ENCODE results near the gene NOTCH2. TPM values are rescaled to one million over a fixed set of nuclear protein-coding genes. Genes with fewer than 3 reads are reported as not detected.

NOTCH2 gene
- total RNA-seq, 1 experiment from 2014 or later, result 62.9 TPM

GRCh38 chr1:119968068-119968492 lies 101.4 kb downstream of the NOTCH2 start:
- no peak overlapping the region for H3K4me3 ChIP-seq (replicated peaks in 1 of 2; ENCODE audit: low read depth in 1 of 2, low read length in 2 of 2)
- no peaks in the 10 kb centered on the region for H3K79me2 ChIP-seq (ENCODE audit: insufficient read depth, low read length)
- ChIA-PET RAD21 (ENCODE audit: low non-redundant PET in 1 of 2, low total read pairs in 2 of 2, uncharacterized antibody in 2 of 2, unreplicated experiment in 2 of 2) (no interaction called here), POLR2A (interaction anchor here (1.1 kb wide), 1 partner anchor 19 kb away, joined by 3 read pairs; no protein-coding TSS in a partner anchor), CTCF (interaction anchor here (0.6 to 1.5 kb wide), 5 partner anchors 8 to 20 kb away, joined by 3 to 6 read pairs (median 3); no protein-coding TSS in a partner anchor)
- no peaks in the 10 kb centered on the region for H3K9me3 ChIP-seq (ENCODE audit: control insufficient read depth in 1 of 2, insufficient read depth in 1 of 2, low read depth in 1 of 2, low read length in 2 of 2)
- BruUV-seq (replicated peaks), result no TSS peak
- H4K20me1 ChIP-seq (ENCODE audit: insufficient read depth), result no peaks in the 10 kb centered on the region
- no peaks in the 10 kb centered on the region for H3K9me2 ChIP-seq (ENCODE audit: insufficient read depth)
- no peak overlapping the region for H2AFZ ChIP-seq (ENCODE audit: low read depth, low read length, poor library complexity, severe bottlenecking)
- H3K4me1 ChIP-seq (ENCODE audit: control insufficient read depth in 1 of 2, insufficient read depth in 2 of 2, low read length in 2 of 2), result peaks cover 0 to 3% of the 10 kb centered on the region in 2 experiments; a peak in 1 of 4 replicates
- no peak overlapping the region for H3K27ac ChIP-seq (ENCODE audit: low read depth, low read length)
- TF ChIP-seq CBX3 (IDR thresholded peaks at IDR 0.05; ENCODE audit: low read depth) (no peak), SRF (IDR thresholded peaks at IDR 0.05; ENCODE audit: low read depth) (peak; percentile 64; the same call in 1 of the 2 replicates), CTCF (IDR thresholded peaks at IDR 0.05 in 2 of 3, conservative IDR thresholded peaks at IDR 0.05 in 1 of 3; ENCODE audit: borderline replicate concordance in 1 of 3, insufficient read depth in 1 of 3, low read depth in 2 of 3, low read length in 2 of 3) (peak; percentile 49 to 93 (median 87); a peak in 5 of 6 replicates), POLR2A (IDR thresholded peaks at IDR 0.05; ENCODE audit: borderline replicate concordance, extremely low read depth, insufficient read depth, insufficient read length) (no peak), RAD21 (IDR thresholded peaks at IDR 0.05; ENCODE audit: low read depth) (peak; percentile 43), REST (IDR thresholded peaks at IDR 0.05; ENCODE audit: low read depth) (no peak)
- H3K36me3 ChIP-seq (ENCODE audit: control insufficient read depth in 1 of 2, insufficient read depth in 2 of 2, low read length in 2 of 2), result peaks cover 11 to 27% of the 10 kb centered on the region in 2 experiments; a peak in 3 of 4 replicates
- ATAC-seq (peak; percentile 99), DNase-seq (ENCODE audit: low read depth, low spot score) (peak; percentile 47)
- no peaks in the 10 kb centered on the region for H3K27me3 ChIP-seq (ENCODE audit: insufficient read depth, low read length)
- H3K9ac ChIP-seq (ENCODE audit: low read length), result no peak overlapping the region
- no peak overlapping the region for H3K4me2 ChIP-seq (ENCODE audit: low read length)
- intact Hi-C loops (cut with micrococcal nuclease), result loop anchor here (1.0 to 10.0 kb wide), 3 partner anchors 19 to 353 kb away; no protein-coding TSS in a partner anchor

Measured in HCT116 (cell line).